ENCODE data around the gene MSMB.

MSMB gene

DNA sequence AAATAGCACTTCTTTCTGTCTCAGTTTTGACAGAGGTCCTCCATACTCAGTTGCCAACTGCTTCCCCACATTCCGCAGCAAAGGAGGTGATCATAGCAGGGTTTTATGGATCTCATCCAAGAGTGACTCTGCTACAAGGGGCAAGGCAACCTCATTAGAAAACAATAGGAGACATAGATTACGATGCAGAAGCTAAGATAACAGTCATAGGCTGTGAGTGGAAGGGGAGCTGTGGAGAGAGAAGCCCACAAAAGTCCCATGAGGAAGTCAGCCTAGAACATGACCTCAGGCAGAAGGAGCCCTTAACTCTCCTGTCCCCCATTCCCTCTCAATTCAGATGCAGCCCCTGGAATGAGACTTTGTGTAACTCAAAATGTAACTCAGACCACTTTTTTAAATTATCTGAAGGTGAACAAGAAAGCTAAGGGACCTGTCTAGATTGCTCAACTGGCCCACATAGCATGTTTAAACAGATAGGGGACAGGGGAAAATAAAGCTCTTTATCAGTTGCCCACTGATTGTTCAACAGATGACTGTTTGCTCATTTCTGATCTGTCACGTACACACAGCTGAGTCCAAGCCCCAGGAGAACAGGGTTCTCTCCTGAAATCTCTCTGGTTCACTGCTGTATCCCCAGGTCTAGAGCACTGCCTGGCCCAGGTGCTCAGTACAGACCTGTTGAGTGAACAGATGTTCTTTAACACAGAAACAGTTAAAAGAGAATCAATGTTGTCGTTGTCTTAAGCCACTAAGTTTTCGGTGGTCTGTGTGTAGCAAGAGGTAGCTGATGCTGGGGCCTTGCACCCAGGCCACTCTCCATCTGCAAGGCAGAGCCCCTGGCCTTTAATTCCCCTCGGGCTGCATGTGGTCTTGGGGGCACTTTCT, 14.2 kb downstream of the MSMB start:
- no peak for DNase-seq

DNA sequence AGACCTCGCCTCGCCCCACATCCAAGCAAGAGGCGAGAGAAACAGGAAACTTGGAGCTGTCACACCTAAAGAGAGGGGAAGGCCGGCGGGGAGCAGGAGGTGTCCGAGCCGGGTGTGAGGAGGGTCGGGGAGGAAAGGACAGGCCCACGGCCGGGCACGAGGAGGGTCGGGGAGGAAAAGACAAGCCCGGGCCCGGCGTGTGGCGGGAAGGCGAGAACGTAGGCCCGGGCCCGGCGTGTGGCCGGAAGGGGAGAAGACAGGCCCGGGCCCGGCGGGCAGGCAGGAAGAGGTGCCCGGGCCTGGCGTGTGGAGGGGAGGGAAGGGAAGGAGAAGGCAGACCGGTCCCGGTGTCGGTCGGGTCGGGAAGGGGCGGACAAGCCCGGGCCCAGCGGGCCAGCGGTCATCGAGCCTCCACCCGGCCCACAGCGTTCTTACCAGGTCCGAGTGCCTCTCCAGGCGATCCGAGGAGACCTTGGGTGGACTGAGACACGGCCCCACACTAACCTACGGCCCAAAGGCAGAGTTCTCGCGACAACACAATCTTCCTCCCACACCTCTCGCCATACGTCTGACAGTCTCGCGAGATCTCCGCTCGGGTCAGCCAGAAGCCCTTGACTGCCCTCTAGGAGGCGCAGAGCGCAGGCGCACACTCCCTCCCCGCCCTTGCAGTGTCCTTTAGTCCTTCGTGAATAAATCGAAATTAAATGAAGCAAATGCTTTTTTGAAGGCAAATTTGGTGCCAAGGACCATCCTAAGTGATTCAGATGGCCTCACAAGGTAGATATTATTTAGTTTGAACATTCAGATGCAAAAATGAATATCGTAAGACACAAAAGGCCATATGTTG, 15.8 kb downstream of the MSMB start, which contains the start of gene NCOA4:
Gene NCOA4, minus strand, starts transcription at position 533 of the 847 bp plus-strand sequence. CDS start 13,943 bp downstream, outside the sequence.
- peak; percentile 96 for DNase-seq

DNA sequence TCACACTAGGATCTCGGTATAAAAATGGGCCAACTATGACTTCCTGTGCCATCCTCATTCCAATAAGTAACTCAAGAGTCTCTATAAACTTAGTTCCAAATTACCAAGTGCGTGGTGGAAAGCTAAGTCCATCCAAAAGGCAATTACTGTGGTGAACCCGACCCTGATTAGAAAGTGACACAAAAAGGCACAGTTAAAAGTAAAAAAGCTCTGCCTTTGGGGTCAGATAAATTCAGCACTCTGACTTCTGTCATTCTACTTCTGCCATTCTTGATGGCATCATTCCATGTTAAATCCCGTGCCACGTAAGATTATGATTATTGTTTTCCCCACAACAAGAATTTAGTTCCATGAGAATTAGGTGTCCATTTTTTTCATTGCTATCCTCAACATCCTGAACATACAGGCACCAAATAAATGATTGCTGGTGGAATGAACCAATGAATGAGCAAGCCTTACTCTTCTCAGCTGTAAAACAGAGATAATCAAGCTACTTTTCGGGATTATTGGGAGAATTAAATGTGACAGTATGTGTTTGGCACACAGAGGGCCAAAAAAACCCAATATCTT, 16.5 kb downstream of the MSMB start:
- DNase-seq: no peak

DNA sequence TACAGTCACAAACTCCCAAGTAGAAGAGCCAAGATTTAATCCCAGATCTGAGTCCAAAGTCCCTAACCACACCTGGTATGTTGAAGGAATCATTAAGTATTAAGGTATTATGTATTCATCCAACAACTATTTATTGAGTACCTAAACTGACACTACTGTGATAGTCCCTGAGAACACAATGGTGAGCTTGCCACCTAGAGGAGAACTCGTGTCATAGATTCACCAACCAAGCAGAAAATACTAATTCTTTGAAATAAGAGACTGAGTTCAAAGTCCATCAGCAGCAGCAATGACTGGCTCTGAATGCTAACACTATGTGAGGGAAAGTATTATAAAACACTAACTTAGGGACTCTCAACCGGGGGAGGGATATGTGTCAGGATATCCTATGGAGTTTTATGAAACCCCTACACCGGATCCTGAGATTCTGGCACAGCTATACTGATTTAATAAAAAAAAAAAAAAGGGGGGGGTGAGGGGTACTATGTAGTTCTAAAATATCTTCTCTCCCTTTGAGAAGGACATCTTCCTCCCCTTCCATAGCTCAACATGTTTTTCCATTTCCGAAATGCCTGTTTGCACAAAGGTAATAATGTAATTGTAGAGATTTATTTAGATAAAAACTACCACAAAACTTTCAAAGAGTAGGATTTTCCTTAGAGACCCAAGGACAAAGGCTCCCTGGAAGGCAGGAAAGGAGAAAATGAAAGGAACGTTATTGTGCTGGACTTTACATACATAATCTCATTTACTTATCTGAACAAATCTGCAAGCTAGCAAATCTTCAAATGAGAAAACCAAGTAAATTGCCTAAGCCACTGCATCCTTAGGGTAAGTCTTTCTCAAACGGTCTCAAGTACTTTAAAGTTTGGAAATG, 17.2 kb downstream of the MSMB start:
- peak; percentile 16 for DNase-seq

DNA sequence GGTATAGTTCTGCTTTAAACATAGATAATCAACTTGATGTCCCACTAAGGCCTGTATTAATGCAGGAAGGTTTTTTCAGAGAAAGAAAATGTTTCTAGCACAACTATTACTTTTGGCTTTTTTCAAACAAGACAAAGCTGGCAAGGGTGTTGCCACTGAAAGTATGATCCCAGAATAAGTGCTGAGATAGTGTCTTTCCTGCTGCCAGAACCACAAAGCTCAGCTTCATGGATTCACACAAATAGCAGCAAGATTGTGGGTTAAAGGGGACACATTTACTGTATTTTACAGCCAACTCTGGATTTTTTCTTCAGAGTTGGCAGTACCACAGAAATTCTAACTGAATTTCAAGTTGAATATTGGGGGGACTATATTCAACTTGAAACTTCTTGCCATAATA, 20.0 kb downstream of the MSMB start:
- DNase-seq: no peak

DNA sequence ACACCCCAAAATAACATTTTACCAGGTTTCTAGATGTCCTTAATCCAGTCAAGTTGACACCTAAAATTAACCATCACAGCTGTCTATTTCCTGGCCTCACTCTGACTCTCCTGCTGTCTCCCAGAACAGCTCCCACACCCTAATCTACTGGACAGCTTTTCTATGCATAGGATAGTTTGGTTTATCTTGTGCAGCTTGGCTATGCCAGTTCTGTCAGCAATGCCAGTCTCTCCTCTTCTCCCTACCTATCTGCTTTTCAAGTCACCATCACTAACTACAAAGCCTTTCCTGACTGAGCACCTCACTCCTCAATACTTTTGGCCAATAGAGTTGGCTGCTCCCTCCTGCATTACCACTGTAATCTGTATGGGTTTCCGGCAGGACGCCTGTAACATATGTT, 20.7 kb downstream of the MSMB start:
- no peak for DNase-seq

DNA sequence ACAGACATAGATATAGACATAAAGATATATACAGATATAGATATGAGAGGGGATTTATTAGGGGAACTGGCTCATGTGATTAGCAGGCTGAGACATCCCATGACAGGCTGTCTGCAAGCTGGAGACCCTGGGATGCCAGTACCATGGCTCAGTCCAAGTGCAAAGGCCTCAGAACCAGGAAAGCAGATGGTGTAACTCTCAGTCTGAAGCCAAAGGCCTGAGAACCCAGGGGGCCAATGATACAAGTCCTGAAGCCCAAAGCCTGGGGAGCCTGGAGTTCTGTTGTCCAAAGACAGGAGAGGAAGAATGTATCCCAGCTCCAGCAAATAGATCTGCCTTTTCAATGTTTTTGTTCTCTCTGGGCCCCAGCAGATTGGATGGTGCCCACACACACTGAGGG, 21.1 kb downstream of the MSMB start:
- DNase-seq: no peak

DNA sequence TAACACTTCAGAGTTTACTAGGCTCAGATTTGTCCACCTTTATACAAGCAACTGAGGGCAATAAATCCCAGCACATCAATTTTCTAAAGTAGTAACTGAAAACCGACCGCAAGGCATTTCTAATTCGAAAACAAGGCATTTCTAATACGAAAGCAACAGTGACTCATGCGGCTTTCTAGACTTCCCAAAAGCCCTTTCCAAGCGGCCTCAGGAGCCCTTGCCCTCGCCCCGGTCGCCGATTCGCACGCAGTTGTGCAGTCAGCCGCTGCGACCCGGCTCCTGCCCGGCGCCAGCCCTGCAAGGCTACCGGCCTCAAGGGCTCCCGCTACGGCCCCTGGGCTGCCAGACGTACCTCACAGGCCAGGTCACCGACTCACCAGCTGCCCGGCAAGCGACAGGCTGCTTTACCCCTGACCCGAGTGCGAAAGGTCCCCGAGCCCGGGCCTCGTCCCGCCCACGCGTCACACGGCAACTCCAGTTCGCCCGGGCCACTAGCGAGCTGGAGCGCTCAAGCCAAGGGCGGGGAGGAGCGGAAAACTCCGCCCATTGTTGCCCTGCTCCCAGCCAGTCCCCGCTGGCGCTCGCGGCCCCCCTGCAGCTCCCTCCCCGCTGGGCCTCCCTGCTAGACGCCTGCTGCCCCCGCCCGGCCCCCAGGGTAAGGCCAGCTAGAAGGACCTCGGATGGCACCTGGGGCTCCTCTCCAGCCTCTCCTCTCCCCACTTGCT, 22.9 kb downstream of the MSMB start:
- peak; percentile 75 for DNase-seq

DNA sequence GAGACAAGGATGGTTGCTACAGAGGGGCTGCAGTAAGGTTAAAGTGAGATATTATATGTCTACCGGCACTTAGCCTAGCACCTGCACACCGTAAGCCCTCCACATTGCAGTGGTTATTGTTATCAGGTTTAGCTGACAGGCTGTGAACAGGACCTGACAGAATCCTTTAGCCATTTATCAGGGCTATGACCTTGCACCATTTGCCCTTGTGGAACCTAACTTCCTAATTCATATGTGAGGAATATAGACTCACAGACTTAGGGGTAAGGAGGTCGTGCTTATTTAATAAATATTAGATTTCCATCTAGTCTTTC, 25.8 kb downstream of the MSMB start:
- DNase-seq: no peak

DNA sequence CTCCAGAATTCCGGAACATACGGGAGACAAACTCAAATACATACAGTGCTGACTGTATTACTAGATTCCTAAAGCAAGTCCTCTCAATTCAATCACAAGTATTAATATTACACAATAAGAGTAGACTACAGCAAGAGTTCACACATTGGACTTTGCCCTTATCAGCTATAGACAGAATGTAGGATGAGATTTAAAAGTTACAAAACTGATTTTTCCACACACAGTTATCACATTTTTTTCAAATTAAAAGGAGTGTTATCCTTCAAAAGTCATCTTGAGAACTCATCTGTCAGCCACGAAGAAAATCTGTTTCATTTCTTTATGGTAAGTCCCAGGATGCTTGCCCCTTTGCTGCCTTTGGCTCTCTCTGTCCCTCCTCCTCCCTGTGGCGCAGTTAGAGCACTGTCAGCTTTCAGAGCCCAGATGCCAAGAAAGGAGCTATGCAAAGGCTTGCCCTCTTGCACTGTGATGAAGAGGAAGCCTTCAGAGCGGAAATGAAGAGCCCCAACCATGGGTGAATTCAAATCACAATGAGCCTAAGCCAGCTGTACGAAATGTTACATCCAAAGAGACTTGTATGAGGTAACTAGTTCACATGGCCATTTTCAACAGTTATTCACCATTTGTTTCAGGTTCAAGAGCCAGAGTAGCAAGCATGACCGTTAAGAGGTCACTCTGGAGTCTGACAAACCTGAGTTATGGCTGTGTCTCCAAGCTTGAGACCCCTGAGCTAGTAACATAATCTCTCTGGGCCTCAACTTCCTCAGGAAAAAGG, 26.3 kb downstream of the MSMB start:
- DNase-seq: no peak

DNA sequence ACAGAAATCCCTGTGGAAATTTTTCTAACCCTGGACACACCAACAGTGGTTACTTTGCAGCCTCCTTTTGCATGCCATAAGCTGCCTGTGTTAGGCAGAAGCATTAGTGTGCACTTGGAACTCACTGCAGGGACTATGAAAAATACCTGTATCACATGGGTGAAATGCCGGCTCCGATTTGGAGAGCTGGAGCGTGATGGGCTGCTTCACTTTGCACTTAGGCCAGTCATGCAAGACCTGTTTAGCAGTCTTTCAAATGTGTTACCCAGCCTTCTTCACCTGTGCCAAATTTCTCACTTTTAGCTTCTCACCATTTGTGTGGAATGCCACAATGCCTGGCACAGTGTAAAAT, 26.9 kb downstream of the MSMB start:
- no peak for DNase-seq

DNA sequence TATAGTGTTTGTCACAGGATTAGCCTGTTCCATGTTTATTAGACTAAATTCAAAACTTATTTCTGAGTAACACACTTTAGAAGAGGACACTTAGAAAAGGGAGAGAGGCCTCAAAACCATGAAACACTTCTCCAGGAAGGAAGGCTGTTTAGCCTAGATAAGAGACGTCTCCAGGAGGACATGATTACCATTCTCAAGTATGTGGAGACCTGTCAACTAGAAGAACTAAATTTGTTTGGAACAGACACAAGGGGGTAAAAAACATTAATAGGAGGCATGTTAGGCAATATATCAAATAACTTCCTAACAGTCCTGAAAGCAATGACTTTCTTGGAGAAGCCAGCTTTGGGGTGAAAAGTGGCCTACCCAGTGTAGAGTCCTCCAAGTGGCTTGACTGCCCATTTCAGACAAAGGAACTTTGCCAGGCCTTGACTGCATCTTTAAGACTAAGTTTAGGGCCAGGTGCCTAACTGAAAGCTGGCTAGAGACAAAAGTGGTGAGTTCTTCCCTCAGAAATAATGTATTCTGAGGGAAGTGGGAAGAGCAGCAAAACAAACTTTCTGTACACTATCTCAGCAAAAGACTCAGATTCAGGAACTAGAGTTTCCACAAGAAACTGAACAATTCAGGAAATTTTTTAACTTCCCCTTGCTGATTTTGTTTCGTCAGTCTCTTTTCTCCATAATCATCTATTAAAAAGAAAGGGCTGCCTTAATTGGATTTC, 27.5 kb downstream of the MSMB start:
- no peak for DNase-seq

DNA sequence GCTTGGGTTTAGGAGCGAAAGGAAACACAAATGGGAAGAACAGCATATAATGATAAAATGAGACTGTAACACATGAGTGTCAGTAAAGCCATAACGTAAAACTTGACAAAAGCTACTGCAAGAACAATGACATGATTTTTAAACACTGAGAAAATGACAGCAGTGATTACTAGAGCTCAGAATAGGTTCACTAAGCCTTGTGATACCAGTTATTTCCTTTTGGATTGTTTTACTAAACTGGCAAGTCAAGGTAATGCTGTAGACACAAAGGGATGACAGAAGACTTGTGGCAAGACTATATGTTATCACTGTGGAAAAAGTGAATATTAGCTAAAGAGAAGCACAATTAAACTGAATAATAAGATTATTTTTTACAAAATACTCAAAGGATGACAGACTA, 28.3 kb downstream of the MSMB start:
- no peak for DNase-seq

DNA sequence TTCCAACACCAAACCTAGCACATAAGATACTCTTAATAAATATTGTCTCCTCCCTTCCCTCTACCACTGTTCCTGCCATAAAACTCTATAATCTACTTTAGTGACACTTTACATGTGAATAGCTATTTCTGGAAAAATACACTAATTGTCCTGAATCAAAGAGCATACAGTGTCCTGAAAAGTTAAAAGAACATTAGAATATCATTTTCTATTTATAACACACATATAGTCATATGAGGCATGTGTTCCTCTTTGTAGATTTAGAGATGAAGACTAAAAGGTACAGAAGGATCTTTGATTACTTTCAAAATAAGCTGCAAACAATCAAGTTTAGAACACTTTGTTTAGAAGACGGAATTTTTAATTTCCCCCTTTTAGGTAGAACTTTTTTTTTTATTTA, 29.3 kb downstream of the MSMB start:
- DNase-seq: no peak

DNA sequence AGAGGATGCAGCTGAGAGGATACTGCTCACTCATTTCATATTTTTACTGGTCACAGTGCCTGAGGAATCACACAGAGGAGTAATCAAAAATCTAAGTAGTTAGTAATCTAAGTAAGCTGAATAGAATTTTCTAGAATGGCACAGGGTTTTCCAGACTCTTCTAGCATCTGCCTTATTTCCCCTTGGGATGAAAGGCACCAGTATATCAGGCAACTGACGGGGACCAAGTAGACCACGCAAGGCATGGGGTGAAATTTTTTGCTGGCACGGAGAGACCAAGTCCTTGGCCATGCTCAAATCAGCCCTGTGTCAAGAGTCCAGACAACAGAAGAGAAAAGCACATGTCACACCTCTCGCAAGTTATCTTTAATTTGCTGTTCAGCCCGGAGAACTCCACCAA, 29.9 kb downstream of the MSMB start:
- DNase-seq: no peak

DNA sequence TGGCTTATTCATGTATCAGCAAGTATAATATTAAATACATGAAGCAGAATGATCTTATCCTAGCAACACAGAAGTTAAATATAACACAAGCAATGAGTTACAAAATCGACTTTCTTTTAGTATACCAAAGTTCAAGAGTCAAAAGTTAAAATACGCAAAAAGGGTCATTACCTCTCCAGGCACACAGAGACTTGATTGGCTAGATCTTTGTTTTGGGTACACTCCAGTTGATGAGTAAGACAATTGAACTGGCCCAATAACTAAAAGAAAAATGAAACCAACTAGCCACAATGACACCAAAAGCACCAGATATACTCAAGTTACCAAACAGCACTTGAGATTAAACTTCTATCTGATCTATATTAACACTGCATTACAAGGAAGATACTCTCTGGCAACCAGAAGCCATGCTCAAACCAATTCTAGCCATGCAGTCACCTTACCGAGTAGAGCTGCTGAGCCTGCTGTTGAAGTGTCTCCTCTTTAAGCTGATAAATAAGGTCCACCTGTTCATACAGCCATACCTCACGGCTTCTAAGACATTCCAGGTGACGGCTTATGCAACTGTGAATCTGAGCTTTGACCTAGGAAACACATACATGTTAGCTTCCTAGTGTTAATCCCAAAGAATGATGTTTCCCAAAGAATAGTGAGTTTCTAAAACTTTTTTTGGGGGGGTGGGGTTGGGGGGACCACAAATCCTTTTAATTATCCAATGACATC, 31.2 kb downstream of the MSMB start:
- no peak for DNase-seq

DNA sequence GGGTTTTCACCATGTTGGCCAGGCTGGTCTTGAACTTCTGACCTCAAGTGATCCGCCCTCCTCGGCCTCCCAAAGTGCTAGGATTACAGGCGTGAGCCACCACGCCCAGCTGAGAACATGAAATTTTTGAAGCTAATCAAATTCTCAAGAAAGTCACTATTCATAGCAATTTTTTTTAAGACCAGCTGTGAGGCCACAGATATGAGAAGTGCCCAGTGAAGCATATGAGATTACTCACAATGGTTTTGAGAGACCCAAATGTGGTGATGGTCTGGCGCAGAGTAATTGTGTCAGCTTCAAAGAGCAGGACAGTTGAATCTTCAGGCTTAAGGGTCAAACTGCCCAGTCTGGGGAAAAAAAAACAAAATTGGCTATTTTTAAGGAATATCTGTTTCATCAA, 31.9 kb downstream of the MSMB start:
- no peak for DNase-seq

DNA sequence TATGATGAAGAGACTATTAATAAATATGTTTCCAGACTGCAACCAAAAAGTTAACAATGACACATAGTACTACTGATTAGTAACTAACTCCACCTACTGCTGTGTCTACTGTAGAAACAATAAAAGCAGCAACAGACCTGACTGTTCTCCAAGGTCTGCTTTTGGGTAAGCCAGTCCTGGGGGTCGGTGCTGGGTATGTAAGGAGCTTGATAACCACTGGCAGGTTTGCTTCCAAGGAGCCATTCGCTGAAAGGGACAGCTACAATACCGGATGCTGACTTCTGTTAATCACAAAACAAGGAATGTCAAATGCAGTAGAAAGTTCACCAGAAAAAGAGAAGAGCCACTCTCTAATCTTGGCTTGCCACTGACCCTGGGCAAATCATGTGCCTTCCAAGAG, 33.3 kb downstream of the MSMB start:
- no peak for DNase-seq

DNA sequence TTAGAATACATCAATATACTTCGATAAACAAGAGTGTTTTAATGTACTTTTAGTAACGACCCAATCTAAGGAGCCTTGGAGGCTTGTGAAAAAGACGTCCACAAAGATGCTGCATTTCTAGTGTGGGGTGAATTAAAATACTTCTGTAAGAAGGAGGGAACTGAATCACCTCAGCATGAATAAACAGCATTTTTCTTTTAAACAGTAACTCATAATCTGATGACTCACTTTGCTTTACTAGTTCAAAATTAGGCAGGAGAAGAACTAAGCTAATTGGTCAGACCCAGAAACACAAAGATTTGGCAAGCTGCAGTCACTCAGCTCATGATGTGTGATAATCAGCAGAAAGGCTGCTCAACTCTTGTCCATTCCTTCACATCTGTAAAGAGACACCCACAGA, 39.9 kb downstream of the MSMB start:
- DNase-seq: no peak

DNA sequence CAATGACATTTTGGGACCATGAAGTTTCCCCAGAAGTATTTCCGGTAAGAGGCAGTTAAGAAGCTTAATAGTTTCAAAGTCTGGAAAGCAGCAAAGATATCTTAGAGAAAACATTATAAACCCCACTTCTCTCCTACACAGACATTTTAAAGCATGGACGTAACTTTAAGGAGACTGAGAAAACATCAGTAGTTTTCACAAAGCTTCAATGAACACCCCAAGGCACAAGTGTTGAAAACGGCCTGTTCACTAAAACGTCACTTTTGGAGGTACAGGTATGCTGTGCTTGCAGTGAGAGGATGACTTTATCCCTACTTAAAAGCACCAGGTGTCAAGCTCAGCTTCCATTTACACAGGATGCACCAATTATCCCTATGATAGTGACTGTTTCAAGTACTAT, 40.7 kb downstream of the MSMB start:
- DNase-seq: no peak
